ENCODE measurements around the gene COX6B1. TPM values are rescaled to one million over a fixed set of nuclear protein-coding genes. Genes with fewer than 3 reads are reported as not detected.

Gene COX6B1
- total RNA-seq, 1 experiment from 2014 or later, result 496 TPM

DNA sequence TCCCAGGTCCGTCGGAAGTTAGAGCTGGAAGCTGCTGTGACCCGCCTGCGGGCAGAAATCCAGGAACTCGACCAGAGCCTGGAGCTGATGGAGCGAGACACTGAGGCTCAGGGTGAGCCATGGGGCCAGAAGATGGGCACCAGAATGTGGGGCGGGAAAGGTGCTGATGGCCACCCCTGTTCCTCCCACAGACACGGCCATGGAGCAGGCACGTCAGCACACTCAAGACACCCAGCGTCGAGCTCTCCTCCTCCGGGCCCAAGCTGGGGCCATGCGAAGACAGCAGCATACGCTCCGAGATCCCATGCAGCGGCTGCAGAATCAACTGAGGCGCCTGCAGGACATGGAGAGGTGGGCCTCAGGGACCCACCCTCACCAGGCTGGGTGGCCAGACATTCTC is 33.1 kb upstream of the COX6B1 start:
- H3K9me2 ChIP-seq (ENCODE audit: insufficient read depth), result no peaks in the 10 kb centered on the region
- no peak for DNase-seq (ENCODE audit: low read depth, low spot score)
- peaks cover 5% of the 10 kb centered on the region; the same call in 1 of the 2 replicates for H3K79me2 ChIP-seq (ENCODE audit: insufficient read depth, low read length)
- H3K36me3 ChIP-seq (ENCODE audit: control insufficient read depth in 1 of 2, insufficient read depth in 2 of 2, low read length in 2 of 2), result no peaks in the 10 kb centered on the region; a peak in 2 of 4 replicates
- TF ChIP-seq YY1 (IDR thresholded peaks at IDR 0.05; ENCODE audit: extremely low read depth, insufficient replicate concordance, low read depth, low read length) (no peak), ZNF274 (IDR thresholded peaks at IDR 0.05; ENCODE audit: low read depth, low read length) (no peak), CEBPB (IDR thresholded peaks at IDR 0.05; ENCODE audit: low read depth) (no peak)
- no peaks in the 10 kb centered on the region for H3K9me3 ChIP-seq (ENCODE audit: control insufficient read depth in 1 of 2, insufficient read depth in 1 of 2, low read depth in 1 of 2, low read length in 2 of 2)
- ChIA-PET RAD21 (ENCODE audit: low non-redundant PET in 1 of 2, low total read pairs in 2 of 2, uncharacterized antibody in 2 of 2, unreplicated experiment in 2 of 2) (no interaction called here), CTCF (no interaction called here), POLR2A (interaction anchor here (1.2 kb wide), 1 partner anchor 28 kb away, joined by 3 read pairs; no protein-coding TSS in a partner anchor)
- ATAC-seq, result no peak
- peaks cover 10 to 18% of the 10 kb centered on the region in 2 experiments for H3K4me1 ChIP-seq (ENCODE audit: control insufficient read depth in 1 of 2, insufficient read depth in 2 of 2, low read length in 2 of 2)
- H3K27me3 ChIP-seq (ENCODE audit: insufficient read depth, low read length), result no peaks in the 10 kb centered on the region
- no peaks in the 10 kb centered on the region for H4K20me1 ChIP-seq (ENCODE audit: insufficient read depth)
- no peak overlapping the region for H2AFZ ChIP-seq (ENCODE audit: low read depth, low read length, poor library complexity, severe bottlenecking)
- BruUV-seq (replicated peaks), result no TSS peak
- intact Hi-C loops (cut with micrococcal nuclease), result no loop called here
- no peak overlapping the region for H3K4me2 ChIP-seq (ENCODE audit: low read length)
- no peak overlapping the region for H3K27ac ChIP-seq (ENCODE audit: low read depth, low read length)
- H3K9ac ChIP-seq (ENCODE audit: low read length), result no peak overlapping the region
- no peak overlapping the region for H3K4me3 ChIP-seq (replicated peaks in 1 of 2; ENCODE audit: low read depth in 1 of 2, low read length in 2 of 2)

DNA sequence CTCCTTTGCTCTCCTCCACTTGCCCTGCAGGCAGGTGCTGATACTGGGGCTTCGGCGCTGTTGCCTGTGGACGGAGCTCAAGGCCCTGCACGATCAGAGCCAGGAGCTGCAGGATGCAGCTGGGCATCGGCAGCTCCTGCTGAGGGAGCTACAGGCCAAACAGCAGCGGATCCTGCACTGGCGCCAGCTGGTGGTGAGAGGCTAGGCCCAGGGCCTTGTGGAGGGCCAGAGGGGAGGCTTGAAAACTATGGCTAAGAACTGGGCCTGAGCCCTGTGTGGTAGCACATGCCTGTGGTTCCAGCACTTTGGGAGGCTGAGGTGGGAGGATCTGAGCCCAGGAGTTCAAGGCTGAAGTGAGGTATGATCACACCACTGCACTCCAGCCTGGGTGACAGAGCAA is 29.3 kb upstream of the COX6B1 start:
- CTCF ChIA-PET, result no interaction called here

More for the DNA sequence above, 29.3 kb upstream of the COX6B1 start:
- no TSS peak for BruUV-seq (replicated peaks)
- Histone ChIP-seq H3K27me3 (ENCODE audit: insufficient read depth, low read length) (no peaks in the 10 kb centered on the region), H3K9me3 (ENCODE audit: control insufficient read depth in 1 of 2, insufficient read depth in 1 of 2, low read depth in 1 of 2, low read length in 2 of 2) (no peaks in the 10 kb centered on the region), H3K4me3 (replicated peaks in 1 of 2; ENCODE audit: low read depth in 1 of 2, low read length in 2 of 2) (no peak overlapping the region), H3K9ac (ENCODE audit: low read length) (no peak overlapping the region), H3K36me3 (ENCODE audit: control insufficient read depth in 1 of 2, insufficient read depth in 2 of 2, low read length in 2 of 2) (no peaks in the 10 kb centered on the region; a peak in 3 of 4 replicates), H2AFZ (ENCODE audit: low read depth, low read length, poor library complexity, severe bottlenecking) (no peak overlapping the region), H3K27ac (ENCODE audit: low read depth, low read length) (no peak overlapping the region), H3K4me2 (ENCODE audit: low read length) (no peak overlapping the region), H3K79me2 (ENCODE audit: insufficient read depth, low read length) (no peaks in the 10 kb centered on the region), H3K9me2 (ENCODE audit: insufficient read depth) (no peaks in the 10 kb centered on the region), H4K20me1 (ENCODE audit: insufficient read depth) (no peaks in the 10 kb centered on the region), H3K4me1 (ENCODE audit: control insufficient read depth in 1 of 2, insufficient read depth in 2 of 2, low read length in 2 of 2) (peaks cover 0 to under 1% of the 10 kb centered on the region in 2 experiments; a peak in 1 of 4 replicates)
- no peak for DNase-seq (ENCODE audit: low read depth, low spot score)
- intact Hi-C loops (cut with micrococcal nuclease), result no loop called here
- ChIA-PET RAD21 (ENCODE audit: low non-redundant PET in 1 of 2, low total read pairs in 2 of 2, uncharacterized antibody in 2 of 2, unreplicated experiment in 2 of 2) (interaction anchor here in 1 of 2 experiments (0.6 kb wide), 1 partner anchor 51 kb away, joined by 3 read pairs; no protein-coding TSS in a partner anchor), POLR2A (no interaction called here)
- TF ChIP-seq, protein P1, sequence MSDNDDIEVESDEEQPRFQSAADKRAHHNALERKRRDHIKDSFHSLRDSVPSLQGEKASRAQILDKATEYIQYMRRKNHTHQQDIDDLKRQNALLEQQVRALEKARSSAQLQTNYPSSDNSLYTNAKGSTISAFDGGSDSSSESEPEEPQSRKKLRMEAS (IDR thresholded peaks at IDR 0.05), result no peak
- TF ChIP-seq, protein P2, sequence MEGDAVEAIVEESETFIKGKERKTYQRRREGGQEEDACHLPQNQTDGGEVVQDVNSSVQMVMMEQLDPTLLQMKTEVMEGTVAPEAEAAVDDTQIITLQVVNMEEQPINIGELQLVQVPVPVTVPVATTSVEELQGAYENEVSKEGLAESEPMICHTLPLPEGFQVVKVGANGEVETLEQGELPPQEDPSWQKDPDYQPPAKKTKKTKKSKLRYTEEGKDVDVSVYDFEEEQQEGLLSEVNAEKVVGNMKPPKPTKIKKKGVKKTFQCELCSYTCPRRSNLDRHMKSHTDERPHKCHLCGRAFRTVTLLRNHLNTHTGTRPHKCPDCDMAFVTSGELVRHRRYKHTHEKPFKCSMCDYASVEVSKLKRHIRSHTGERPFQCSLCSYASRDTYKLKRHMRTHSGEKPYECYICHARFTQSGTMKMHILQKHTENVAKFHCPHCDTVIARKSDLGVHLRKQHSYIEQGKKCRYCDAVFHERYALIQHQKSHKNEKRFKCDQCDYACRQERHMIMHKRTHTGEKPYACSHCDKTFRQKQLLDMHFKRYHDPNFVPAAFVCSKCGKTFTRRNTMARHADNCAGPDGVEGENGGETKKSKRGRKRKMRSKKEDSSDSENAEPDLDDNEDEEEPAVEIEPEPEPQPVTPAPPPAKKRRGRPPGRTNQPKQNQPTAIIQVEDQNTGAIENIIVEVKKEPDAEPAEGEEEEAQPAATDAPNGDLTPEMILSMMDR (IDR thresholded peaks at IDR 0.05 in 2 of 3, conservative IDR thresholded peaks at IDR 0.05 in 1 of 3; ENCODE audit: borderline replicate concordance in 1 of 3, insufficient read depth in 1 of 3, low read depth in 2 of 3, low read length in 2 of 3), result peak; percentile 15 to 36 (median 28); a peak in 2 of 6 replicates
- peak; percentile 77 for ATAC-seq

All from HCT116 (cell line).